ENCODE results near the gene ERBB4.

DNA sequence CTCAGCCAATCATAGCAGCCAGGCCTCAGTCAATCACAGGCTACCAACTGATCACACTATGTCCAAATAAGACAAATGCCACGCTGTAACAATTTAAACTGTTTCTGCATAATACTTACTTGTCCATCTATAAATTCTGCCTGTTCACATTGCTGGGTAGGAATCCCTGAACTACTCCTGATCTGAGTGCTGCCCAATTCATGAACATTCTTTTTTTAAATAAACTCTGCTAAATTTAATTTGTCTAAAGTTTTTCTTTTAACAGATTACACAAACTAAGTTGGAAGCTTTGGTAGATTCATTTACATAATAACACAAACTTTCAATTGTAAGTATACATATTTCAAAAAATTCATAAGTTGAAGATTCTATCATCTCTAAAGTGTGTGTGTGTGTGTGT lies 583.0 kb downstream of the ERBB4 start:
- TF ChIP-seq GATA2 (IDR thresholded peaks at IDR 0.05; ENCODE audit: low read depth, low read length) (no peak), GATA3 (IDR thresholded peaks at IDR 0.05; ENCODE audit: low read depth, low read length) (no peak)

Data from SH-SY5Y (cell line).